MM.1S (cell line): ENCODE results near the gene CMIP.

Experiments
- EZH2 ChIP-seq: fragments of 300-600 bp; sonication (generic); optimal IDR thresholded peaks from 2 replicates; pipeline ENCODE3; 2017; ENCODE audit warnings: low read depth, mild to moderate bottlenecking, antibody characterized with exemption, low read length, mixed read lengths
- TF ChIP-seq, protein P1 (sequence below): fragments of 300-600 bp; sonication (generic); IDR thresholded peaks from 2 replicates; pipeline ENCODE4 v1.5.1; 2016; ENCODE audit warnings: antibody characterized with exemption, low read length, mixed read lengths

DNA sequence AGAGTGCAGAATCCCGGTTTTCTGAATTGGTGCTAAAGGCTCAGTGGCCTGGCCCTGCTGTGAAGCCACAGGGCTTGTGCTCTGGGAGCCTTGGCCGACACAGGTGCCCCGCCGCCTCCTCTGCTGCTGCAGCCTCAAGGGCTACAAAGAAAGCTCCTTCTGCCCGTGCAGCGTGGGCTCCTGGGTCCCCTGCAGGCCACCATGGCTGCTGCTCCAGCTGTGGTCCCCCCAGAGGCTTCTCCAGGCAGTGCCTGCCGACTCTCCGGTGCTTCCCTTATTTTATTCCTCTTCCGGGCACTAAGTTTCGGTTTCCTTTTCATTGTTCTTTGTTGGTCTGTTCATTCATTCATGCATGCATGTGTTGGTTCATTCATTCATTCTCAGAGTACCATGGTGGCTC is 53.1 kb downstream of the CMIP start:
- TF ChIP-seq, protein P1, sequence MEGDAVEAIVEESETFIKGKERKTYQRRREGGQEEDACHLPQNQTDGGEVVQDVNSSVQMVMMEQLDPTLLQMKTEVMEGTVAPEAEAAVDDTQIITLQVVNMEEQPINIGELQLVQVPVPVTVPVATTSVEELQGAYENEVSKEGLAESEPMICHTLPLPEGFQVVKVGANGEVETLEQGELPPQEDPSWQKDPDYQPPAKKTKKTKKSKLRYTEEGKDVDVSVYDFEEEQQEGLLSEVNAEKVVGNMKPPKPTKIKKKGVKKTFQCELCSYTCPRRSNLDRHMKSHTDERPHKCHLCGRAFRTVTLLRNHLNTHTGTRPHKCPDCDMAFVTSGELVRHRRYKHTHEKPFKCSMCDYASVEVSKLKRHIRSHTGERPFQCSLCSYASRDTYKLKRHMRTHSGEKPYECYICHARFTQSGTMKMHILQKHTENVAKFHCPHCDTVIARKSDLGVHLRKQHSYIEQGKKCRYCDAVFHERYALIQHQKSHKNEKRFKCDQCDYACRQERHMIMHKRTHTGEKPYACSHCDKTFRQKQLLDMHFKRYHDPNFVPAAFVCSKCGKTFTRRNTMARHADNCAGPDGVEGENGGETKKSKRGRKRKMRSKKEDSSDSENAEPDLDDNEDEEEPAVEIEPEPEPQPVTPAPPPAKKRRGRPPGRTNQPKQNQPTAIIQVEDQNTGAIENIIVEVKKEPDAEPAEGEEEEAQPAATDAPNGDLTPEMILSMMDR: no peak
- no peak for TF ChIP-seq EZH2
